IMR-90 (cell line): ENCODE results near the gene PRKAB1. TPM values are rescaled to one million over a fixed set of nuclear protein-coding genes. Genes with fewer than 3 reads are reported as not detected.

Experiments used
- ATAC-seq: fragments of 200-7000 bp; cut with Tn5 transposase; 2 replicates; pipeline ENCODE4 v1.9.1; 2020; ENCODE audit warnings: low read depth, mild to moderate bottlenecking, moderate library complexity
- BruUV-seq: library from RNA; stranded (reverse); fragments of 400-500 nt; replicated peaks from 2 replicates; lab custom pipeline; 2021; lab: Mats Ljungman, UMichigan
- CTCF ChIA-PET: fragments of 300-600 bp; formaldehyde crosslinking; extraction: SDS; loops from one replicate; lab custom pipeline; 2021; ENCODE audit warnings: antibody characterized with exemption; lab: Yijun Ruan, JAX
- POLR2A ChIA-PET: fragments of 300-600 bp; sonication (Branson Sonifier 250); formaldehyde crosslinking; loops from one replicate; lab custom pipeline; 2022; ENCODE audit warnings: antibody characterized with exemption; ENCODE audit not compliant: unreplicated experiment; lab: Charles Lee
- DNase-seq: peaks from one replicate; pipeline ENCODE4 v3.0.0; 2013
- H2AFZ ChIP-seq: replicated peaks from 2 replicates; pipeline ENCODE3; 2013; ENCODE audit warnings: low read length, mild to moderate bottlenecking; ENCODE audit not compliant: poor library complexity
- H2AK5ac ChIP-seq: 2 replicates; pipeline ENCODE4 v1.6.1; 2013; ENCODE audit warnings: low read depth, low read length, inconsistent platforms
- H2AK9ac ChIP-seq: replicated peaks from 2 replicates; pipeline ENCODE3; 2013; ENCODE audit warnings: mild to moderate bottlenecking, low read depth, low read length, moderate library complexity; ENCODE audit not compliant: poor library complexity
- H2BK120ac ChIP-seq: 2 replicates; pipeline ENCODE4 v1.6.1; 2013; ENCODE audit warnings: low read depth, low read length, inconsistent platforms
- H2BK15ac ChIP-seq: 3 replicates; pipeline ENCODE4 v1.6.1; 2013; ENCODE audit warnings: low read depth, low read length, inconsistent platforms
- H2BK20ac ChIP-seq: 2 replicates; pipeline ENCODE4 v1.6.1; 2013; ENCODE audit warnings: low read depth, mild to moderate bottlenecking, inconsistent platforms, low read length, moderate library complexity
- H2BK5ac ChIP-seq: 2 replicates; pipeline ENCODE4 v1.6.1; 2013; ENCODE audit warnings: mild to moderate bottlenecking, low read depth, low read length, inconsistent platforms; ENCODE audit not compliant: poor library complexity, severe bottlenecking
- H3K14ac ChIP-seq: replicated peaks from 2 replicates; pipeline ENCODE4 v1.6.1; 2013; ENCODE audit warnings: low read depth, low read length, inconsistent platforms
- H3K18ac ChIP-seq: 2 replicates; pipeline ENCODE4 v1.6.1; 2013; ENCODE audit warnings: low read depth, low read length, control low read depth
- H3K23ac ChIP-seq: 2 replicates; pipeline ENCODE4 v1.6.1; 2013; ENCODE audit warnings: low read depth, low read length, inconsistent platforms
- H3K27ac ChIP-seq: 2 replicates; pipeline ENCODE4 v1.5.1; 2013; ENCODE audit warnings: mild to moderate bottlenecking, control low read depth, low read length; ENCODE audit not compliant: insufficient read depth
- H3K27me3 ChIP-seq: 2 replicates; pipeline ENCODE4 v1.6.1; 2013; ENCODE audit warnings: low read length; ENCODE audit not compliant: control insufficient read depth, insufficient read depth
- H3K36me3 ChIP-seq: 2 replicates; pipeline ENCODE4 v1.6.1; 2013; ENCODE audit warnings: low read length, mixed read lengths; ENCODE audit not compliant: control insufficient read depth, insufficient read depth
- H3K4ac ChIP-seq: 2 replicates; pipeline ENCODE4 v1.6.1; 2013; ENCODE audit warnings: low read depth, low read length, inconsistent platforms
- H3K4me1 ChIP-seq: 2 replicates; pipeline ENCODE4 v1.6.1; 2013; ENCODE audit warnings: low read length, mixed read lengths; ENCODE audit not compliant: control insufficient read depth, insufficient read depth
- H3K4me2 ChIP-seq: 2 replicates; pipeline ENCODE4 v1.6.1; 2013; ENCODE audit warnings: low read depth, mild to moderate bottlenecking, control low read depth, low read length, moderate library complexity
- H3K4me3 ChIP-seq: 2 replicates; pipeline ENCODE4 v1.5.1; 2013; ENCODE audit warnings: low read depth, mild to moderate bottlenecking, control low read depth, low read length, moderate library complexity; ENCODE audit not compliant: insufficient read depth
- H3K56ac ChIP-seq: 2 replicates; pipeline ENCODE4 v1.6.1; 2013; ENCODE audit warnings: low read length, inconsistent platforms; ENCODE audit not compliant: insufficient read depth; ENCODE audit errors: extremely low read depth
- H3K79me1 ChIP-seq, 2 experiments: 2 replicates each; pipeline ENCODE4 v1.6.1; 2013; ENCODE audit warnings: low read length in 2 of 2, inconsistent platforms in 1 of 2, low read depth in 1 of 2
- H3K9ac ChIP-seq: 2 replicates; pipeline ENCODE4 v1.6.1; 2013; ENCODE audit warnings: low read depth, low read length, control low read depth
- H3K9me1 ChIP-seq: 2 replicates; pipeline ENCODE4 v1.6.1; 2013; ENCODE audit warnings: low read length, inconsistent platforms; ENCODE audit not compliant: insufficient read depth
- H3K9me3 ChIP-seq: 2 replicates; pipeline ENCODE4 v1.6.1; 2013; ENCODE audit warnings: low read length; ENCODE audit not compliant: control insufficient read depth, insufficient read depth
- H4K20me1 ChIP-seq: 2 replicates; pipeline ENCODE4 v1.6.1; 2013; ENCODE audit warnings: low read length, inconsistent platforms; ENCODE audit not compliant: insufficient read depth
- H4K5ac ChIP-seq: 2 replicates; pipeline ENCODE4 v1.6.1; 2013; ENCODE audit warnings: mild to moderate bottlenecking, low read depth, low read length, control low read depth
- H4K8ac ChIP-seq, 2 experiments: 2 replicates each; pipeline ENCODE4 v1.6.1; 2013; ENCODE audit warnings: low read depth in 2 of 2, low read length in 2 of 2, control low read depth in 1 of 2, inconsistent platforms in 1 of 2
- H4K91ac ChIP-seq: 2 replicates; pipeline ENCODE4 v1.6.1; 2013; ENCODE audit warnings: low read depth, low read length, inconsistent platforms; ENCODE audit not compliant: insufficient read depth
- BHLHE40 ChIP-seq: fragments of 150-350 bp; IDR thresholded peaks from 2 replicates; pipeline ENCODE4 v1.6.1; 2016; ENCODE audit warnings: mild to moderate bottlenecking, low read depth, low read length
- FOS ChIP-seq: fragments of 150-350 bp; IDR thresholded peaks from 2 replicates; pipeline ENCODE4 v1.6.1; 2016; ENCODE audit warnings: low read depth, low read length
- RFX5 ChIP-seq: IDR thresholded peaks from 2 replicates; pipeline ENCODE4 v1.8.0; 2012; ENCODE audit warnings: low read depth, mild to moderate bottlenecking, low read length, moderate library complexity
- WGBS, 2 experiments: methylation state at CpG; one replicate each; pipeline versions ENCODE4 v1.1.5 to v1.1.7; 2013; ENCODE audit warnings: missing lambda C conversion rate in 2 of 2; ENCODE audit not compliant: insufficient read length in 1 of 2; ENCODE audit errors: extremely low coverage in 2 of 2; 5-methylcytosine and 5-hydroxymethylcytosine counted together
- dilution Hi-C: fragments of 300-500 bp; cut with HindIII; formaldehyde crosslinking; loops from one replicate; pipeline ENCODE4 v1.14.3; 2018; ENCODE audit warnings: low sequenced_read_pairs; ENCODE audit not compliant: unreplicated experiment
- in situ Hi-C: fragments of 300-500 bp; cut with MboI; formaldehyde crosslinking; loops from 3 replicates; pipeline ENCODE4 v1.14.3; 2019; ENCODE audit warnings: low sequenced_read_pairs, inconsistent platforms, mixed read lengths
- intact Hi-C: fragments of 100-400 bp; cut with micrococcal nuclease; formaldehyde crosslinking; loops from 2 replicates; pipeline ENCODE4 v1.10.0; 2022
- polyA plus RNA-seq, 3 experiments: library from polyadenylated mRNA; depleted of rRNA; stranded (reverse); fragments of >200 nt; gene quantifications; 2 replicates each; pipeline ENCODE4 v1.2.3, GENCODE V29; 2012; ENCODE audit warnings: low replicate concordance in 1 of 3
- total RNA-seq: library from RNA; depleted of rRNA; stranded (reverse); fragments of >200 nt; gene quantifications from 2 replicates; pipeline ENCODE4 v1.2.3, GENCODE V29; 2012

Gene PRKAB1
- total and polyA plus RNA-seq, 2 of the 4 experiments (the other 2 are of a cell fraction): 9.7 to 19.3 TPM

DNA sequence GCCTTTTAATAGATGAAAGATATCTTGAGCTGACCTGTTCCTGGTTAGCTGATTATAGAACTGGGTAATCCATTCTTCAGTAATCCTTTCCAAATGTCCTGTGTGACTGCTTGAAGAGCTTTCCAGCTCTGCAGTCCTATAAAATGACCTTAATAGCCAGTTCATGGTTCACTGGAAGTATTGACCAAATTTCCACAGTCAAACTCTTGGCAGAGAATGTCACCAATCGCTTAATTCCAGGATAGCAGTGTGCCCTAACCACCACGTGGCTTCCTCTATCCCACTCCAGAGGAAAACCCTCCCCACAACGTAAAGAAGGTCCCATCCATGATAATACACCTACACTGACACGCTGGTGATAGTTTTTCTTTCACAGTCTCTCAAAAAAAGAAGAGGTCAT lies 17.4 kb downstream of the PRKAB1 start:
- no peak overlapping the region for H2AFZ ChIP-seq
- H3K9ac ChIP-seq: no peak overlapping the region

More for the DNA sequence above, 17.4 kb downstream of the PRKAB1 start:
- no peaks in the 10 kb centered on the region for H4K20me1 ChIP-seq
- 100% methylated on average over 2 of the region's 4 CpGs; no CpG with 5 or more reads in 1 of the 2 experiments for WGBS, 2 experiments
- peaks cover 5% of the 10 kb centered on the region; the same call in 1 of the 2 replicates for H3K9me1 ChIP-seq
- H4K5ac ChIP-seq: no peak overlapping the region
- intact Hi-C loops: no loop called here
- no peak for DNase-seq
- H3K4ac ChIP-seq: no peak overlapping the region
- H3K23ac ChIP-seq: no peak overlapping the region
- no peak overlapping the region for H2BK5ac ChIP-seq
- in situ Hi-C loops: no loop called here
- H3K4me3 ChIP-seq: no peak overlapping the region
- H3K27ac ChIP-seq: no peak overlapping the region
- CTCF ChIA-PET: no interaction called here
- H3K36me3 ChIP-seq: peaks cover 17% of the 10 kb centered on the region
- H4K91ac ChIP-seq: no peak overlapping the region
- H2BK20ac ChIP-seq: no peak overlapping the region
- no peaks in the 10 kb centered on the region for H3K4me1 ChIP-seq
- no TSS peak for BruUV-seq
- H3K79me1 ChIP-seq: no peaks in the 10 kb centered on the region
- POLR2A ChIA-PET: no interaction called here
- H2BK120ac ChIP-seq: no peak overlapping the region
- no peak overlapping the region for H3K56ac ChIP-seq
- no peak overlapping the region for H3K14ac ChIP-seq
- ATAC-seq: no peak
- no peak overlapping the region for H4K8ac ChIP-seq
- dilution Hi-C loops: no loop called here
- TF ChIP-seq BHLHE40 (no peak), RFX5 (no peak), FOS (no peak)
- no peaks in the 10 kb centered on the region for H3K27me3 ChIP-seq
- H2AK5ac ChIP-seq: no peak overlapping the region
- no peak overlapping the region for H2AK9ac ChIP-seq
- H2BK15ac ChIP-seq: no peak overlapping the region
- H3K4me2 ChIP-seq: no peak overlapping the region
- no peaks in the 10 kb centered on the region for H3K9me3 ChIP-seq
- no peak overlapping the region for H3K18ac ChIP-seq
